Measurements from ENCODE around the gene JAZF1. TPM values are rescaled to one million over a fixed set of nuclear protein-coding genes. Genes with fewer than 3 reads are reported as not detected.

JAZF1 gene
- total and polyA plus RNA-seq, 9 of the 15 experiments (the other 6 are each of a cell fraction or from before 2014, with no cell fraction given): 0.04 to 0.64 (median 0.11) TPM; not detected in 3

- TF ChIP-seq E2F1 (CRISPR knock-in tag; IDR thresholded peaks at IDR 0.05): no peak
- no peak for TF ChIP-seq KAT8 (IDR thresholded peaks at IDR 0.05; ENCODE audit: low read depth)
- TF ChIP-seq REST (IDR thresholded peaks at IDR 0.05; ENCODE audit: borderline replicate concordance): peak; percentile 67; the same call in 1 of the 2 replicates
- no peak for TF ChIP-seq REST (CRISPR knock-in tag; IDR thresholded peaks at IDR 0.05; ENCODE audit: low read depth)
- TF ChIP-seq ZNF263 (CRISPR knock-in tag; IDR thresholded peaks at IDR 0.05; ENCODE audit: borderline replicate concordance): no peak
- TF ChIP-seq TCF3 (CRISPR knock-in tag; IDR thresholded peaks at IDR 0.05): no peak
- TF ChIP-seq CTCF (IDR thresholded peaks at IDR 0.05 in 2 of 3, conservative IDR thresholded peaks at IDR 0.05 in 1 of 3; ENCODE audit: insufficient read depth in 2 of 3, low read depth in 1 of 3, low read length in 3 of 3): peak; percentile 81 to 95 (median 89)
- peak; percentile 78 for TF ChIP-seq DEAF1 (CRISPR knock-in tag; IDR thresholded peaks at IDR 0.05)
- TF ChIP-seq ZNF398 (CRISPR knock-in tag; IDR thresholded peaks at IDR 0.05): no peak
- 0 out of 2 replicates have a peak, but pooled peaks have one; percentile 18 for TF ChIP-seq ELF1 (tag; IDR thresholded peaks at IDR 0.05)
- no peak for TF ChIP-seq TSC22D4 (tag; IDR thresholded peaks at IDR 0.05)
- no peak for TF ChIP-seq ILF3 (IDR thresholded peaks at IDR 0.05; ENCODE audit: borderline replicate concordance)
These were observed 160.2 kb downstream of the JAZF1 start (continued) for GRCh38 chr7:28020302-28020940.

All from K562 (cell line).